Gastrocnemius medialis (tissue), 4 donors: ENCODE results near the gene ZNF740. TPM values are rescaled to one million over a fixed set of nuclear protein-coding genes. Genes with fewer than 3 reads are reported as not detected.

ENCODE experiments used
- ATAC-seq, 2 donors: fragments of 150-250 bp; one replicate each; pipeline ENCODE4 v1.9.1; 2016
- DNase-seq, 2 donors: peaks; one replicate each; pipeline ENCODE4 v3.0.0-alpha.2; 2019
- H3K27ac ChIP-seq, 4 donors: fragments of 200-600 bp; sonication (generic); 1 replicate in 1 of 4; 2 replicates in 3 of 4; pipeline ENCODE4 v1.5.1; 2016 to 2018; ENCODE audit warnings: mild to moderate bottlenecking in 2 of 4, moderate library complexity in 1 of 4
- H3K27me3 ChIP-seq, 3 donors: fragments of 200-600 bp; sonication (generic) in 2 of 3; 1 replicate in 1 of 3; 2 replicates in 2 of 3; pipeline versions ENCODE4 v1.5.1 to v1.6.0; 2016 to 2019; ENCODE audit warnings: mild to moderate bottlenecking in 1 of 3, moderate library complexity in 1 of 3
- H3K36me3 ChIP-seq, 2 donors: fragments of 200-600 bp; sonication (generic) in 1 of 2; one replicate each; pipeline ENCODE4 v1.5.1; 2017 to 2018
- H3K4me1 ChIP-seq, 2 donors: fragments of 200-600 bp; sonication (generic) in 1 of 2; one replicate each; pipeline ENCODE4 v1.5.1; 2016 to 2017; ENCODE audit warnings: mild to moderate bottlenecking in 2 of 2
- H3K4me3 ChIP-seq, 4 donors: fragments of 200-600 bp; sonication (generic) in 3 of 4; 1 replicate in 1 of 4; 2 replicates in 3 of 4; pipeline ENCODE4 v1.5.1; 2016 to 2019; ENCODE audit warnings: mild to moderate bottlenecking in 2 of 4
- H3K9me3 ChIP-seq, 3 donors: fragments of 200-600 bp; sonication (generic) in 2 of 3; 1 replicate in 1 of 3; 2 replicates in 2 of 3; pipeline ENCODE4 v1.5.1; 2016 to 2019
- POLR2A ChIP-seq, 2 donors: fragments of 450-650 bp; IDR thresholded peaks; one replicate each; pipeline ENCODE4 v1.6.1; 2017; ENCODE audit warnings: antibody characterized with exemption in 2 of 2, mild to moderate bottlenecking in 2 of 2, moderate library complexity in 2 of 2
- in situ Hi-C, 4 donors: fragments of 200-750 bp; cut with MboI; loops; one replicate each; pipeline versions ENCODE4 v1.15.0 to v1.8.0; 2017; ENCODE audit warnings: low sequenced_read_pairs in 4 of 4
- intact Hi-C: fragments of 100-400 bp; cut with DNase I; formaldehyde crosslinking; loops from one replicate; pipeline ENCODE4 v1.15.1; 2023; ENCODE audit warnings: low total_unique reads
- total RNA-seq, 4 donors: library from RNA; depleted of rRNA; stranded (reverse); fragments of >200 nt; gene quantifications; one replicate each; pipeline versions ENCODE4 v1.1.0 to v1.2.3, GENCODE V29; 2016
- TF ChIP-seq, protein P1 (sequence below), 5 experiments: fragments of 450-650 bp in 3 of 5; fragments of 200-600 bp in 2 of 5; sonication (generic) in 2 of 5; IDR thresholded peaks in 4 of 5; conservative IDR thresholded peaks in 1 of 5; 1 replicate in 4 of 5; 2 replicates in 1 of 5; pipeline ENCODE4 v1.5.1; 2016 to 2019; ENCODE audit warnings: antibody characterized with exemption in 5 of 5, mild to moderate bottlenecking in 3 of 5, moderate library complexity in 3 of 5

Gene ZNF740
- total RNA-seq, 4 donors from 2014 or later: 4.1 to 7.4 (median 5.0) TPM

DNA sequence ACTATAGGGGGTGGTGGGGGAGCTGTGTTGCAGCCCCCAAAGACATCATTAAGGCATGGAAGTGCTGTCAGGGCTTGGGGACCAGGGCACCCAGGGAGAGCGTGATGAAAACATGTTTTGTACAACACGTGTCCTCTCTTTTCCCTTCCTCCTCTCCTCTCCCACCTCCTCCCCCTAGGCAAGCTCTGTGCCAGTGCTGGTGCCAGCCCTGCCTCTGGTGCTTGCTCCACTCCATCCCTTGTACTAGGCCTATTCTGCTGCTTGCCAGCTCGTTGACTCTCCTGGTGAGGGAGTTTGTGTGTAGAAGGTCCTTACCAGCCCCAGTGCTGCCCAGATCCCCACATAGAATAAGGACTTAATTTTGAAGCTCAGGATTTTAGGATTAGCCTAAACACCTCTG, 54.6 kb downstream of the ZNF740 start:
- in situ Hi-C loops (no loop called here), intact Hi-C loops (no loop called here)
- H3K4me1 ChIP-seq: peaks cover 5 to 21% of the 10 kb centered on the region in 2 donors
- no peak overlapping the region for H3K4me3 ChIP-seq
- no peaks in the 10 kb centered on the region for H3K36me3 ChIP-seq
- no peak for DNase-seq
- TF ChIP-seq POLR2A (IDR thresholded peaks at IDR 0.05): no peak
- TF ChIP-seq, protein P1, sequence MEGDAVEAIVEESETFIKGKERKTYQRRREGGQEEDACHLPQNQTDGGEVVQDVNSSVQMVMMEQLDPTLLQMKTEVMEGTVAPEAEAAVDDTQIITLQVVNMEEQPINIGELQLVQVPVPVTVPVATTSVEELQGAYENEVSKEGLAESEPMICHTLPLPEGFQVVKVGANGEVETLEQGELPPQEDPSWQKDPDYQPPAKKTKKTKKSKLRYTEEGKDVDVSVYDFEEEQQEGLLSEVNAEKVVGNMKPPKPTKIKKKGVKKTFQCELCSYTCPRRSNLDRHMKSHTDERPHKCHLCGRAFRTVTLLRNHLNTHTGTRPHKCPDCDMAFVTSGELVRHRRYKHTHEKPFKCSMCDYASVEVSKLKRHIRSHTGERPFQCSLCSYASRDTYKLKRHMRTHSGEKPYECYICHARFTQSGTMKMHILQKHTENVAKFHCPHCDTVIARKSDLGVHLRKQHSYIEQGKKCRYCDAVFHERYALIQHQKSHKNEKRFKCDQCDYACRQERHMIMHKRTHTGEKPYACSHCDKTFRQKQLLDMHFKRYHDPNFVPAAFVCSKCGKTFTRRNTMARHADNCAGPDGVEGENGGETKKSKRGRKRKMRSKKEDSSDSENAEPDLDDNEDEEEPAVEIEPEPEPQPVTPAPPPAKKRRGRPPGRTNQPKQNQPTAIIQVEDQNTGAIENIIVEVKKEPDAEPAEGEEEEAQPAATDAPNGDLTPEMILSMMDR (IDR thresholded peaks at IDR 0.05 in 4 of 5, conservative IDR thresholded peaks at IDR 0.05 in 1 of 5): no peak
- H3K9me3 ChIP-seq: no peaks in the 10 kb centered on the region
- ATAC-seq: no peak
- H3K27ac ChIP-seq: no peak overlapping the region
- H3K27me3 ChIP-seq: peaks cover 20 to 34% (median 33%) of the 10 kb centered on the region in 3 donors

DNA sequence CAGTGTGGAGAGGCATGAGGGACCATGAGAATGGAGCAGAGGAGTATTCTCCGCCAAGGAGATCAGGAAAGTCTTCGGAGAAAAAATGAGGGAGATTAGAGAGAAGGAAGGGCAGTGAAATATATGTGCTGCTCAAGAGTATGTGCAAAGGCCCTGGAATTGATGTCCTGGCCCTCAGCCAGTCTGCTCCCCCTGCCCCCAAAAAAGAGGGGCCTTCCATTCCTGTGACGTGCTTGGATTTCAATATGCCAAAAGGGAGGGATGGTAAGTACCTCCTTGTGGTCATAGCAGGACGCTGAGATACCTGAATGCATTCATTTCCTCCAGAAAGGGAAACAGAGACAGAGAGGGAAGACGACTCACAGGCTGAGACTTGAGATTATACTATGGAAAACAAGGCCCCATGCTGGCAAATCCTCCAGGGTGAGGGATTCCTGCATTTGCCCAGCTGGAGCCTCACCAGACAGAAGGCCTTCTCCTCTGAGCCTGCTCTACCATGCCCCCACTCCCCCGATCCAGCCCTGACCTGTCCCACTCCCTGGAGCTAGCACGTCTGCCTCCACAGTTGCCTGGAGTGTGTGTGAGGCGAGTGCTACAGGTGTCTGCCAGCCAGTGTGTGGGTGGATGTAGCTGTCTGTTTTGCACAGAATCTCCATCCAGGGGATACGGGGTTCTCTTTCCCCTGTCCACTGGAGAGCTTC, 55.4 kb downstream of the ZNF740 start:
- DNase-seq: no peak
- in situ Hi-C loops: no loop called here
- Histone ChIP-seq H3K27me3 (peaks cover 20 to 34% (median 33%) of the 10 kb centered on the region in 3 donors), H3K36me3 (no peaks in the 10 kb centered on the region), H3K9me3 (no peaks in the 10 kb centered on the region), H3K27ac (no peak overlapping the region), H3K4me1 (peaks cover 5 to 21% of the 10 kb centered on the region in 2 donors), H3K4me3 (no peak overlapping the region)
- intact Hi-C loops: no loop called here
- TF ChIP-seq, protein P1 (IDR thresholded peaks at IDR 0.05 in 4 of 5, conservative IDR thresholded peaks at IDR 0.05 in 1 of 5): no peak
- no peak for TF ChIP-seq POLR2A (IDR thresholded peaks at IDR 0.05)
- no peak for ATAC-seq

DNA sequence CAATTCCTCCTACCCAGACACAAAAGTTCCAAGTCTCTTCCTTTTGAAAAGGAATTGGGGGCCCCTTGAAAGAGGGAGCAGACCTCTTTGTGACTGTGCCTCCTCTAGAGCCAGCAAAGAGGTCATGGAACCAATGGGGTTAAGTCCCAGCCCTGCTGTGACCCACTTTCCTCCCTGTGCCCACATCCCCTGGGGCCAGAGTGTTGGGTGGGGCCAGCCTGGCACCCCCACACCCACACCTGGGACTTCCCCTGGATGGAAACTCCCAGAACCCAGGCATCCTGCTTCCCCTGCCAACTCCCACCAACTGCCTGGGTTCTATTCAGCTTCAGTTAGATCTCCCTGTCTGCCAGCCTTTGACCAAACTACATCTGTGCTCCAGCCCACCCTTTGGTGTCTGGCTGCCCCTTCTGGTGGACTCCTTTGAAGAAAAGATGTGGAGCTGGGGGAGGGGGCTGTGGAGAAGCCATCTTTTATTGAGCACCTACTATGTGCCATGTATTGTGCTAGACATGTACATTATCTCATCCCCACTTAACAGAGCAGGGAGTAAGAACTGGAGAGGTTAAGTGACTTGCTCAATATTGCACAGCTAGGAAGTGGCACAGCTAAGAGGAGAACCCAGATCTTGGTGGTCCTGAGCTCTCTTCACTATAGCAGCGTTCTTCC, 56.1 kb downstream of the ZNF740 start:
- H3K27ac ChIP-seq: no peak overlapping the region
- H3K4me1 ChIP-seq: peaks cover under 1 to 21% of the 10 kb centered on the region in 2 donors
- no peak overlapping the region for H3K4me3 ChIP-seq
- in situ Hi-C loops (no loop called here), intact Hi-C loops (no loop called here)
- H3K9me3 ChIP-seq: no peaks in the 10 kb centered on the region
- no peak for DNase-seq
- TF ChIP-seq, protein P1 (IDR thresholded peaks at IDR 0.05 in 4 of 5, conservative IDR thresholded peaks at IDR 0.05 in 1 of 5): no peak
- no peak for TF ChIP-seq POLR2A (IDR thresholded peaks at IDR 0.05)
- no peaks in the 10 kb centered on the region for H3K36me3 ChIP-seq
- no peak for ATAC-seq
- peaks cover 20 to 33% (median 31%) of the 10 kb centered on the region in 3 donors for H3K27me3 ChIP-seq

DNA sequence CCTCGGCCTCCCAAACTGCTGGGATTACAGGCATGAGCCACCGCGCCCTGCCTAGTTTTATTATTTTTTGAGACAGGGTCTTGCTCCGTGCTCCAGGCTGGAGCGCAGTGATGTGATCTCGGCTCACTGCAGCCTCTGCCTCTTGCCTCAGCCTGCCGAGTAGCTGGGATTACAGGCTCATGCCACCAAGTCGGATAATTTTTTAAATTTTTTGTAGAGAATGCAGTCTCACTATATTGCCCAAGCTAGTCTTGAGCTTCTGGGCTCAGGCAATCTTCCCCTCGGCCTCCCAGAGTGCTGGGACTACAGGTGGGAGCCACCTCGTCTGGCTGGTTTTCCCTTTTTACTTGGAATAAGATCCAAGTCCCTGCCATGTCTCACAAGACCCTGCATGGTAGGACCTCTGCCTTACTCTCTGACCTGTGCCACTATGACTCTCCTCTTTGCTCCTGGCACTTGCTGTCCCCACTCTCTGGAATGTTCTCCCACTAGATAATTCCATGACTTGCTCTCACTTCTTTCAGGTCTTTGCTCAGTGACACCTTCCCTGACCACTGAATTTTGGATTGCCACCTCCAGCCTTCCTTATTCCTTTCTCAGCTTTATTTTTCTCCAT, 59.2 kb downstream of the ZNF740 start:
- no peaks in the 10 kb centered on the region for H3K4me1 ChIP-seq
- H3K27ac ChIP-seq: no peak overlapping the region
- H3K27me3 ChIP-seq: peaks cover 5 to 11% (median 7%) of the 10 kb centered on the region in 3 donors
- H3K36me3 ChIP-seq: no peaks in the 10 kb centered on the region
- DNase-seq: no peak
- intact Hi-C loops (no loop called here), in situ Hi-C loops (no loop called here)
- H3K9me3 ChIP-seq: no peaks in the 10 kb centered on the region
- ATAC-seq: no peak
- TF ChIP-seq, protein P1 (IDR thresholded peaks at IDR 0.05 in 4 of 5, conservative IDR thresholded peaks at IDR 0.05 in 1 of 5): no peak
- H3K4me3 ChIP-seq: no peak overlapping the region
